GM21529 (cell line): ENCODE measurements around the gene LYRM1.
"Not testable (repeated sequence)": the region's sequence is repeated elsewhere in the genome, so short reads cannot be mapped to it uniquely, and the experiment has no call there.

ENCODE experiments used
- ATAC-seq: cut with Tn5 transposase; IDR thresholded peaks from one replicate; pipeline ENCODE4 v1.9.1; 2021; ENCODE audit not compliant: unreplicated experiment

Gene LYRM1, protein sequence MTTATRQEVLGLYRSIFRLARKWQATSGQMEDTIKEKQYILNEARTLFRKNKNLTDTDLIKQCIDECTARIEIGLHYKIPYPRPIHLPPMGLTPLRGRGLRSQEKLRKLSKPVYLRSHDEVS

DNA sequence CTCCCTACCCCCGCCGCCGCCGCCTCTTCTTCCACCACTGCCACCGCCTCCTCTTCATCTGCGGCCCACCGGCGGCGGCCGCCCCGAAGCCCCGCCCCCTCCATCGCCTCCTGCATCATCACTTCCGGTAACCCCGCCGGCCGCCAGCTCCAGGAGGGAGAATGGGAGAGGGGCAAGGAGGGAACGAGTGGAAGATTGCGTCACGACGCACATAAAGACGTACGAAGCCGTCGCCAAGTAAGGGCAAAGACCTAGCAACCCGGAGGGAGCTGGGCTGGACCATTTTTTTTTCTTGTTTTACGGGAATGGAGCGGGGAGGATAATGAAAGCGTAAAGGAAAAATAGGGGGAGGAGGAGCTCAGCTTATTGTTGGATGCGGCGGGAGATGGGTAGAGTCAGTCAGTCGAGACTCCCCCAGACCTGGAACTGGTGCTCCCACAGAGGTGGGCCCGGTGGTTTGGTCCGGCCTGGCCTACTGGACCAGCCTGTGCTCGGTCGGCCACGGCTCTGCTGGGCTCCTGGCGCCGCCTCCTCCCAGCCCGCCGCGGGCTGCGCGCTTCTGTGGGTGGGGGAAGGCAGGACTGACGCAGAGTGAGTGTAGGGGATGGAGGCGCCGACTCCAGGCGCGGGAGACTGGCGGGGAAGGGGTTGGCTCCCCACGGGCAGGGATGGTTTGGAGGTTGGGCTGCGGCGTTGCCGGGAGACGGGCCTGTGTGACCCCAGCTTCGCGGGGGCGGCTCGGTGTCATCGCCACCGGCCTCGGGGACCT, at the start of gene LYRM1, which contains the start of gene DCUN1D3:
LYRM1 (plus strand) TSS at position 473 of the 769 bp plus-strand sequence. CDS start 14,785 bp downstream, outside the sequence.
DCUN1D3 (minus strand) TSS at position 60 of the 769 bp plus-strand sequence. CDS start 37,820 bp downstream, outside the sequence.
- peak; percentile 76 for ATAC-seq

DNA sequence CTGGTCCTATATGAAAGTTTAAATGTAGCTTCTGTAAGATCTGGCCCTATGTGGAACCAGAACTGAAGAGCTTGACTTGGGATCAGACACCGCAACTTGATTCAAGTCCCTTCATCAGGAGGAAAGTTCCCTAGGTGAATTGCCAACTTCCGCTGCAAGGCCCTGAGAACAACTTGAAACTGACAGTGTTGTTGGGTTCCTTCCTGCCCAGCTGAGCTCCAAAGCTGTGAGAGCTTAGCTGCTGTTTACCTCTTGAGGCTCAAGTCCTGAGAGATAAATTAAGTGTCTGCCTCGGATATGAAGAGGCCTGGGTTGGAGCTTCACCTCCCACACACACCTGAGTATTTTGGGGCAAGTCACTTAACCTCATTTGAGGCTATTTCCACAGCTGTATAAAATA, 49.6 kb upstream of the LYRM1 start:
- no peak for ATAC-seq

DNA sequence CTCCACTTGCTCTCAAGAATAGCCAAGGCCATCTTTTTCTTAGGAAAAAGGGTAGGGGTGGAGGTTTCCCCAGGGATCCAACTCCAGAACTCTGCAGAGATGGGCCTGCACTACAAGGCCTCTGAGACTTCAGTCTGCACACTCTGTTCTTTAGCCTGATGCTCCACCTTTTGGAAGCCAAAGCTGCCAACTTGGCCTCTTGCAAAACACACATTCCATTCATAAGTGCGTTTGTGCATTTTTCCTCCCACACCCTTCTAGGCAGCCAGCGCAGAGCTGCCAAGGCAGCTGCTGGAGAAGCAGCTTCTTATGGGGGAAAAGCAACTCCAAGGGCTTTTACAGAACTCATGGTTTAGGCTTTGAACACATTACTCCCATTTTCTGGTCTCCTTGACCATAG, 49.0 kb upstream of the LYRM1 start:
- no peak for ATAC-seq

DNA sequence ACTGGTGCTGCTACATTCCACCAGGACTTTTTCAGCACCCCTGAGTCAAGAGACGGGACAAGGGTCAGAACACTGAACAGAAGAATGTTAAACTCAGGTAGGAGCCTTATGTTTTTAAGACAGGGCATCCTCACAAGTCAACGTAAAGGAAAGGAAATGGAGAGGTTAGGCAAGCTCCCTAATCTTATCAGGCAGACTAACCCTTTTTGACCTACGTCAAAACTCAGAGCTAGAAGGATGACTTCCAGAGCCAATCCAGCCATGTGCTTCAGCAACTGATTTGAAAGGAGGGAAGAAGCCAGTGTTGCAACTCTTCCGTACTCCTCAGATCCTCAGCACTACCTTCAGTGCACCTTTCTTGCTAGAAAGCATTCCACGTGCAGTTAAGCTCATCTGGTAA, 47.4 kb upstream of the LYRM1 start:
- no peak for ATAC-seq

DNA sequence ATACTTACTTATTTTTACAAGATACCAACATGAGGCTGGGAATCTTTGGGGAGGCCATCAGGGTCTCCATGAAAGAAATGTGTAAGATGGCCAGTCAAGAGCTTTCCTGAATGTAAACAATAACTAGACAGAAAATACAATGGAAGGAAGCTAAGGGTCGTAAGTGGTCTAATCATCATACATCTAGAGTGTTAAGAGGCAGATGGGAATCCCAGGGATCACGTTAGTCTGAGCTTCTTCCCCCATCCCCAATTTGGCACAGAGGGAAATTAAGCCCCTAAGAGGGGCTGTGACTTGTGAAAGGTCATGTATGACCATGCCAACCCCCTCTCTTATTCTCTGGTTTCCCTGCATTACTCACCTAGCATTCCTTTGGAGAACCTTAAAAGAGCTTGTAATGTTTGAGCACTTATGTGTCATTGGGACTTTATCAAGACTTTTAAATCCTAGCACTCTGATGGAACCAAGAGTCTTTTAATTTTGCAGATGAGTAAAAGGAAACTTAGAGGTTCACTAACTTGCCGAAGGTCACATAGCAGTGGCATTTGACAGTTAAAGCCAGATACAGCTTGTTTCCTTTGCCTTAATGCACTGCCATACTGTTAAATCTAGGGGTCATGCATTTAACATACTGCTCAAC, 46.5 kb upstream of the LYRM1 start:
- ATAC-seq, result no peak

DNA sequence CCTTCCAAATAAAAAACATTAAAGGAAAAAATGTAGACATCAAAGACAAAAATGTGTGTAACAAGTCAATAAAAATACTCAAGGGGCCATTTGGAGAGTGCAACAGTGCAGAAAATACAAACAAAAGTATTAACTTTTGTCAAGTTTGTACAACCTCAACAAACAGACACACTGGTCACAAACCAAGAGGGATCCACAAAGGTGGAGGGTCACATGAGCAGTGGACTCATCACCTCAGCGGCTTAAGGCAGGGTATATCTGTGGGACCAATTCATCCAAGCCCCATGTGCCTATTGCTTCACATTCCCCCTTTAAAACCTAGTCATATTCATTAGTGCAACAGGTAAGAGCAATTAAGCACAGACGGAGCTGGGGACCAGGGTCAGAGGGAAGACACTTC, 45.6 kb upstream of the LYRM1 start:
- no peak for ATAC-seq

DNA sequence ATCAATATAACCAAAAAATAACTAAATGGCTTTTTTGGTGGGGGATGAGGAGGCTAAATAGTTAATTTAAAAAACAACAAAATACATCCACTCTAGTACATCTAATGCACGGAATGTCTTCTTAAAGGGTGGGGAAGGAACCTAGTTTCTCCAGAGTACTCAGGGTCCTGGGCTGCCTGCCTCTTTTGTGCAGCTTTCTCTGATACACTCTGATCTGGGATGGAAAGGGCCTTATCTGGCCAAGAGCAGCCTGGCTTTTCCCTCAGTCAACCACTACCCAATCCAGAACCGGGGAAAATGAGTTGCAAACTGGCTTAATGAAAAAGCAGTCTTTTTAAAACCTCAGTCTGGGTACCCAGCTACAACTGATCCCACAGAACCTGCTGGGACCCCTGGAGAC, 43.3 kb upstream of the LYRM1 start:
- ATAC-seq, result no peak

DNA sequence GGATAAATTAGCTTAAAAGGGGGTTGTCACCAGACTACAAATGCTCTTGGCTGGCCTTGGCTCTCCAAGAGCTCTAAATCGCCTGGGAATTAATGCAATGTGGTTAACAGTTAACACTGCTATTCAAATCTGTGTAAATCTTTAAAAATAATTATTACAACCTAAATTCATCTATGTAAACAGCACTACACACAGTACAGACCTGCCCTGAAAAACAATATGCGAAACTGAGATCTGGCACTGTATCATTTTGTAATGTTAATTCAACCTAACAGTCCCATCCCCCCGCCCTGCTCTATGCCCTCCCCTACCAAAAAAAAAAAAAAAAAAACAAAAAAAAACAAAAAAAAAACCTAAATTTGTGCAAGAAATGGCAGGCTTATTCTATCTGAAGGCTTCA, 41.3 kb upstream of the LYRM1 start:
- no peak for ATAC-seq

DNA sequence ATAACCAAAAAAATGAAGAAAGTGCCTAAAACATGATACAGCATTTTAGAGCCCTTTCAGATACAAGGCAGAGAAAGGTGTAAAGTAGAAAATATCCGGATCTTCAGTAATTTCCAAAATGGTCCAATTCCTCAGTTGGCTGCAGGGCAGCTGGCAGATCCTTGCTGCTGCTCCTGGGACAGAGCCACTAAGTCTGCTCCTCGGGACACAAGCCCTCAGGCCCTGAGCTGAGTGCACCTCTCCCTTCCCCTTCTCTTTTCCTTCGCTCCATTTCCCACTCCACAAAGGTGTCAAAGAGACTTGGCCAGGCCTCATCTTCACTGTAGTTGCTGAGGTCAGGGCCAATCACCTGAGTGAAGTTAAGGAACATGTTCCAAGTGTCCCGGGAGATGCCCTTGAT, 40.9 kb upstream of the LYRM1 start:
- ATAC-seq, result no peak

DNA sequence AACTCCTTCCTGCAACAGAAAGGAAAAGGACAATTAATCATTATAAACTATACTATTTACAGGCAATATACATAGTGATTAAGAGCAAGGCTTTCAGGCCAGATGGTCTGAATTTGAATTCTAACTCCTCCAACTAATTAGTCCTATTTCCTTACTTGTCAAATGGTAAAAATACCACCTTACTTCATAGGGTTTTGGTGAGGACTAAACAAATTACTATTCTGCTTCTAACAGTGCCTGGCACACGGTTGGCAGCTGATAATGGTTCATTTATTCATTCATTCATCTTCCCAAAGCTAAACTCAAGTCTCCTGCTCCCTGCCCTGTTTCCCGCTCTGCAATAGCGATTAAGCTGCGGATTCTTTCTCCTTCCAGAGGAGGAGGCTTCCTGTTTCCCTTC, 40.2 kb upstream of the LYRM1 start:
- no peak for ATAC-seq

DNA sequence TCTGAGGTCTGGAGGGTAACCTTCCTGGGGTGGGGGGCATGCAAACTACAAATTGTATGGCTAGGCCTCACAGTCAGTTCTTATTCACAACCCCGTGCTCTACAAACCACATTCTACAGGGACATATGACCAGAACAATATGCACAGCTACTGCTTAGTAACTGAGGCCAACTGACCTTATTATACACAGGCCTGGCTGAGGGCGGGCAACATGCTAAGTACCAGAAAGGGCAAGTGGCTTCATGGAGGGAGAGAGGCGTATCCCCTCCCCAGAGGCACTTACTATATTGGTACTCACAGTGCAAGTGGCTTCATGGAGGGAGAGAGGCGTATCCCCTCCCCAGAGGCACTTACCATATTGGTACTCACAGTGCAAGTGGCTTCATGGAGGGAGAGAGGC, 39.6 kb upstream of the LYRM1 start:
- not testable (repeated sequence) for ATAC-seq

DNA sequence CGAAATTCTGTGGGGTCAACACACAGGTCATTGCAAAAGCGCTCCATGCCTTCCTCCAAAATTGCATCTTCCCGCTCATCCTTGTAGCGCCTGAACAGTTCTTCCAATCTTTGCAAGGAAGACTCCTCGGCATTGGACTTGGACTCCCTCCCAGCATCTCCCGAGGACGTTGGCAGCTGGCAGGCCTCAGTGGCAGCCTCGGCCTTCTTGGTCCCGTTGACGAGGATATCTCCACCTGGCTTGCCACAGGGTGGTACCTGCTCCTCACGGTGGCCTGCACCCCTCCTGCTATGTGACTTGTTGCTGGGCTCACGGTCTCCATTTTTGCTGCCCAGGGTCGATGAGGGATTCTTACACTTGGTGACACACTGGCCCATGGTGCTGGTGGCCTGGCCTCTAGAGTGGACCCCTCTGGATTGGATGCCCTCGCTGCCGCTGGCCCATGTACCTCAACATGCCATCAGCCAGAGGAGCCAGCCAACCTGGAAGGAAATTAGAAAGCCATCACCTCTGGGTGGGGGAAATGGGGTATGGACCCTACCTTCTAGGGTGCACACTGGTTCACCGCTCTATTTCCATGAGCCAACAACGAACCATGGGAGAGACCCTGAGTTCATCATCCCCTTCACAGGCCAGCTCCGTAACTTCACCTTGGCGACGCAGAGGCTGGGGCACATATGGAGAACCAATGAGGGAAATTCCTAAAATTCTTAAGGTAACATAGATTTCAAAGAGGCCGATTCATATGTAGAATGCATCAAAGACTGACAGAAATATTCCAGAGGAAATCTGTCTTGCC, 38.2 kb upstream of the LYRM1 start:
- no peak for ATAC-seq

DNA sequence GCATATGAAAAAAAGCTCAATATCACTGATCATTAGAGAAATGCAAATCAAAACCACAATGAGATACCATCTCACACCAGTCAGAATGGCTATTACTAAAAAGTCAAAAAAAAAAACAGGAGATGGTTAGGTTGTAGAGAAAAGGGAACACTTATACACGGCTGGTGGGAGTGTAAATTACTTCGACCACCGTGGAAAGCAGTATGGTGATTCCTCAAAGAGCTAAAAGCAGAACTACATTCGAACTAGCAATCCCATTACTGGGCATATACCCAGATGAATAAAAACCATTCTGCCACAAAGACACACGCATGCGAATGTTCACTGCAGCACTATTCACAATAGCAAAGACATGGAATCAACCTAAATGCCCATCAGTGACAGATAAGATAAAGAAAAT, 36.2 kb upstream of the LYRM1 start:
- not testable (repeated sequence) for ATAC-seq

DNA sequence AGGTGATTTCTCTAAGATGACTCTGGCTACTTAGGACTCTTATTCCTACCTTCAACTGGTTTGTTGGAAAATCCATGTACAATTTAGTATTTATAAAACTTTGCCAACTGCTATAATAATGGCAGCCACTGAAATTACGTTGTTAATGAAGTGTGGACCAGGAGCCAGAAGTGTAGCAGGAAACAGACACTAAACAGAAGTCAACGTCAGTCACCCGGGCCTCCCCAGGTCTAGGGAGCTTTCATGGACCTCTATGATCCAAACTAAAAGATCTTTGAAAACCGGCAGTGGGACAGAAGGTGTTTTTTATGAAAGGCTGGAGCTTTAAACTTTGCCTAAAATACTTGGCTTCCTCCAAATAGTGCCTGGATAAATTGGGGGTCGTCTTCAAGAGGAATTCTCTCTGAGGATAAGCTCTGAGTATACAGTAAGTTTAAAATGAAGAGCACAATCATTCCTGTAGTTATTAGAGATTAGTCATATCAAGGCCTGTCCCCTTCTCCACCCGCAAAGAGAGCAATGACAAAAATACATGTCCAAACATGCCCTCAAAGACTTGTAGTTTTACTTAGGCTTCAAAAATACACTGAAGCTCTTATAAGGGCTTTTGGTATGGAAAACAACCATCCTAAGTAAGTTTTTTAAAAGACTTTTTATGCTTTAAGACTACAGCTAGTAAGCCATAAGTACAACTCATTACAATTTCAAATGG, 35.0 kb upstream of the LYRM1 start:
- ATAC-seq, result no peak

DNA sequence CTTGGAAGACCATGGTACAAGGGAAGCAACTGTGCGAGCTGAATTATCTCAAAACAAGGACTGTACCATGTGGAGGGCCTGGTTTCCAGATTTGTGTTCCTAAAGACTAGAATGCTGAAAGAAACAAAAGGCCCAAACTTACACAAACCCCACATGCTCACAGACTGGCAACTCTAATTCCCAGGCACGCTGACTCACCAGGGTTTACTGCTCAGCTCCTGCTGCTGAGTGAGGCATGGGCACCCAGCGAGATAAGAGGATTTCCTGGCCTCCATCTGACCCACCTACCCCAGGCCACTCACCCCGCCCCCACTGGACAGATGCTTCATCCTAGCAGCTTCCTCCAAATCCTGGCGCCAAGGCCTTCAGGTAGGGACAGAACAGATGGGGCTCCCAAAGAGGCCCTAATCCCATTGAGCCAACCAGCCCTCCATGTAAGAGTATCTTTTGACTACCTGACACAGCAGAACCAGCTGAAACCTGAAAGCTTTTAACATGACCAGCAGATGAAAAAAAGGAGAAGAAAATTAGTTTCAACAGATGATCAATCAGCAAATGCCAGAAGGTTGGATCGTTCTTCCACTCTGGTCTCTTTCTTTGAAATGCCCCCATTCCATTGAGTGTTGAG, 34.3 kb upstream of the LYRM1 start:
- no peak for ATAC-seq

DNA sequence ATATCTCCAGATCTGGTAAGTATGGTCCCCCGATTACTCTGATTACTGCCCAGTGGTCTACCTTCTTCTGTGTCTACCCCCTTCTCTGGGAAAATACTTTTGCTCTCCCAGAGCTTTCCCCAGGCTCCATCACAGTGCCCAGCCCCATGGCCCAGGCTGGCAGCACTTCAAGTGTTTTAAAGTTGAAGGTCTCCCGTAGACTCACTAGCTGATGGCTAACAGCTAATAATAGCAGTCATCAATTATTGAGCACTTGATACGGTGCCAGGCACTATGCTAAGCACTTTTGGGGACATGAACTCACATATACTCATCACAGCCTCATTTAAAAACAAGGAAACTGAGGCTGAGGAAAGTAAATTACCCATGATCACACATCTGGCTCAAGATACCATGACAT, 33.8 kb upstream of the LYRM1 start:
- no peak for ATAC-seq

DNA sequence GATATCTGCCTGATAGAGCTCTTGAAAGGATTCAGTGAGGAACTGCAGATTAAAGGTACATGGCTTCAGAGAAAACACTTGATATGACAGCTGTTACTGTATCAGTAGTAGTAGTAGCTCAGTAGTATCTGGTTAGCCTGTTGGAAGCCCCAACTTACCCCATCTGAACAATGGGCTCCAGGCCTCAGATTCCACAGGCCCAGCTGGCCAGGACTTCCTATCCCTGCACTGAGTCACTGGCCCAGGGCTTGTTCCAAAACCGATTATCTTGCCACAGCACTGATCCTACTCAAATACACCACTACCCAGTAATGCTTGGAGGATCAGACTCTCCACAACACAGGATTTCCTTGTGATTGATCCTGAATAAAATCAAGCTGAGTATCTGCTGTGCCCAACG, 33.0 kb upstream of the LYRM1 start:
- no peak for ATAC-seq

DNA sequence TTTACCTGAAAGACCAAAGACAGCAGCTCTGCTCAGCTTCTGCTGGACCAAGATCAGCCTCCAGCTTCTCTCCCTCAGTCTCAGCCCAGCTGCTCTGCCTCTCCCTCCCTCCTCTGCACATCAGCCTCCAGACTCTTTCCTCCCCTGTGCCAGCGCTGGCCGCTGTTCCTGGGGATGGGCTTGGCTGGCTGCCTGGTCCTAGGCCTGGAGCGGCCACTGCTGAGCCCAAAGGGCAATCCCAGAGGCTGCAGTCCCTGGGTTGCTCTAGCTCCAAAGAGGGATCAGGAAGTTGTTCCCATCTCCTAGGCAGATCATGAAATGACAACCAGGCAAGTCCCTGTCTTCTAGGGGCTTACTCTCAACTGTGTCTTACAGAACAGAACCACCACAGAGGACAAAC, 31.7 kb upstream of the LYRM1 start:
- ATAC-seq, result no peak

DNA sequence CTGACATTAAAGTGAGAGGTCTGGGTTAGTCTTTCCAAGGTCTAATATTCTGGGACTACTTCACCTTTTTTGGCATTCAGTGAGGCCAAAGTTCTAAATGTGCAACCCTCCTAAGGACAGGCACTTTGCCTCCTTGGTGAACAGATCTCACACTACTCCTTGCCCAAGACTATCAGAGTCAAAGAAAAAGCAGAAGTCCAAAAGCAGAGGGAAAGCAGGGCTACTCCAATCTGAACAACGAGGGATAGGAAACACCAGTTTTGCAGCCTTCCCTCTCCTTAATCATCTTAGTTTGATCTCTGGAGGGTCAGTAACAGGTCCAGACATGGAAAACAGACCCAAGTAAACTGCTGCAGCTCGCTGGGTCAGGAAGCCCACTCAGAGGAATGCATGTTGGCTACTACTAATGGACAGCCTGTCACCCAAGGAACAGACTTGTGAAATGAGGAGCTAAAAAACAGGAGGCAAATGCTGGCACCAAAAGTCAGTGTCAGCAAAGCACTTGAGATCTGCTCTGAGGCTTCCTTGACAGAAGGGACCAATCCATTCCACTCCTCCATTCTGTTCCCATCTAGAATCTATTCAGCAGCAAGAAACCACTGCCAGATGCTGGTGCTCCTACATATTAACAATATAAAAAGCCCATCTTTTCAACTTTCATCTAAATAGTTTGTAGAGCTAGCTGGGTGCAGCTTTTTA, 30.3 kb upstream of the LYRM1 start:
- ATAC-seq, result no peak

DNA sequence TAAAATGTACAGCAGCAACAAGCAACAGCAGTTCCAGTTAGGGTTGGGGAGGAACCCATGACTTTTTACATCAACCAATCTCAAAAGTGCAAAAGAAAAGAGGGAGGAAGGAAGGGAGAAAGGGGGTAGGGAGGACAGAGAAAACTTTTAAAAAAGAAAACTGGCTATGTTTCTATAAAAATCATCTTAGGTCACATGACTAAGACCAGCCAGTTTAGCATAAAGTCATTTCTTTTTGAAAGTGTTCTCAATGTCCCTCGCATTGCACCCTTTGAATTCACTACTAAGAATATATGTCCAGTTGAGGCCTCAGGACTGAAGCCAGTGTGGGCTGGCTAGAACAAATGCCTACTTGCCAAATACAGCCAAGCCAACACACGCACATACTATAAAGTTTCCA, 29.3 kb upstream of the LYRM1 start:
- no peak for ATAC-seq
